Measurements from ENCODE around the gene CHD2.

CHD2 gene

DNA sequence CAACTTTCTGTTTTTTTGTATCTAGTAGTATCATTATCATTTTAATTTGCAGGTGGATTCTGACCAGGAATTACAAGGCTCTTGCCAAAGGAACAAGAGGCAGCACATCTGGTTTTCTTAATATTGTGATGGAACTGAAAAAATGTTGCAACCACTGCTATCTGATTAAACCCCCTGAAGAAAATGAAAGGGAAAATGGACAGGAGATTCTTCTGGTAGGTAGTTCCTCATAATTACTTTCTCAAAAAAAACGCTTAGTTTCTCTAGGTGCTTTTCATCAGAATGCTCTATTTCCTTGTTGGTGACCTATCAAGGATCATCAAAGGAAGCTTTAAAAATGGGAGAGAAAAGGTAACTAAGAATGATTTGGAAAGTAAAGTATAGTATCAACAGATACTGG, 71.6 kb downstream of the CHD2 start:
- Histone ChIP-seq H3K27ac (no peak overlapping the region), H4K20me1 (ENCODE audit: insufficient read depth) (no peaks in the 10 kb centered on the region), H3K4me3 (IDR thresholded peaks at IDR 0.05; ENCODE audit: insufficient read depth, low read depth, low read length) (no peak overlapping the region), H3K9ac (no peak overlapping the region), H3K4me2 (no peak overlapping the region), H3K79me2 (ENCODE audit: insufficient read depth, low read depth) (no peaks in the 10 kb centered on the region; the same call in 1 of the 2 replicates), H3K4me1 (ENCODE audit: low read depth, poor library complexity, severe bottlenecking) (peaks cover 18% of the 10 kb centered on the region), H3K27me3 (ENCODE audit: insufficient read depth, low read depth) (no peaks in the 10 kb centered on the region), H2AFZ (ENCODE audit: low read depth) (no peak overlapping the region), H3K36me3 (ENCODE audit: insufficient read depth) (peaks cover 17% of the 10 kb centered on the region; the same call in 1 of the 2 replicates)
- TF ChIP-seq, protein P1, sequence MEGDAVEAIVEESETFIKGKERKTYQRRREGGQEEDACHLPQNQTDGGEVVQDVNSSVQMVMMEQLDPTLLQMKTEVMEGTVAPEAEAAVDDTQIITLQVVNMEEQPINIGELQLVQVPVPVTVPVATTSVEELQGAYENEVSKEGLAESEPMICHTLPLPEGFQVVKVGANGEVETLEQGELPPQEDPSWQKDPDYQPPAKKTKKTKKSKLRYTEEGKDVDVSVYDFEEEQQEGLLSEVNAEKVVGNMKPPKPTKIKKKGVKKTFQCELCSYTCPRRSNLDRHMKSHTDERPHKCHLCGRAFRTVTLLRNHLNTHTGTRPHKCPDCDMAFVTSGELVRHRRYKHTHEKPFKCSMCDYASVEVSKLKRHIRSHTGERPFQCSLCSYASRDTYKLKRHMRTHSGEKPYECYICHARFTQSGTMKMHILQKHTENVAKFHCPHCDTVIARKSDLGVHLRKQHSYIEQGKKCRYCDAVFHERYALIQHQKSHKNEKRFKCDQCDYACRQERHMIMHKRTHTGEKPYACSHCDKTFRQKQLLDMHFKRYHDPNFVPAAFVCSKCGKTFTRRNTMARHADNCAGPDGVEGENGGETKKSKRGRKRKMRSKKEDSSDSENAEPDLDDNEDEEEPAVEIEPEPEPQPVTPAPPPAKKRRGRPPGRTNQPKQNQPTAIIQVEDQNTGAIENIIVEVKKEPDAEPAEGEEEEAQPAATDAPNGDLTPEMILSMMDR (conservative IDR thresholded peaks at IDR 0.05; ENCODE audit: low read depth, low read length) = no peak

DNA sequence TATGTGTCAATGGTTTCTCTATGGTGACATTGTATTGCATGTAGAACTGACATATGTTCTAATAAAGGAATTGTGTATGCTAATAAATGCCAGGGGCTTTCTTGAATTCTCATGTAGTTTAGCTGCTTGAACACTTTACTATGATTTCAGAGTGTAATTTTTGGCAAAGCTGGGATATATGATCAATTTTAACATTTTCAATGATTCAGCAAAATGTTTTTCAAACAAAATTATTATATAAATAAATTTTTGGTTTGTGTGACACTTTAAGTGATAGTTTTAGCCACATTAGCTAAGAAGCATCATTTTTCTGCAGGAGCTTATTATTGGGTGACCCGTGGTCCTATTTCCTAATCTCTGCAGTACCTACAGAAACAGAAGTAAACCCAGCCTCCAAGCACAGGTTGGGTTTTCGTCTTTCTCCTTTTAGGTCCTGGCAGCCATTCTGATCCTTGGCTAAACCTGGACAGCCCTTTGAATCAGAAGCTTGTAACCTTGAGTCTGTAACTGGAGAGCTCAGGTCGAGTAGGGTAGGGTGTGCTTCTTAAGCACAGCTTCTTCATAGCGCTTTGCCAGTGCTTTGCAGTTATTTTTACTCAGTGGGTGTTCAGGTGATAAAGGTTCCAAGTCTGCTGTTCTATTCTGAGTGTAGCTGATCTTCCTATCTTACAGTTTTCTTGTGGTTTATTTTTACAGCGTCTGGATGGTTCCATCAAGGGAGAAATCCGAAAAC, 74.2 kb downstream of the CHD2 start:
- no peak overlapping the region for H3K4me3 ChIP-seq (IDR thresholded peaks at IDR 0.05; ENCODE audit: insufficient read depth, low read depth, low read length)
- H3K36me3 ChIP-seq (ENCODE audit: insufficient read depth) = peaks cover 32% of the 10 kb centered on the region; the same call in 1 of the 2 replicates
- peaks cover 18% of the 10 kb centered on the region for H3K4me1 ChIP-seq (ENCODE audit: low read depth, poor library complexity, severe bottlenecking)
- H3K79me2 ChIP-seq (ENCODE audit: insufficient read depth, low read depth) = no peaks in the 10 kb centered on the region; the same call in 1 of the 2 replicates
- no peaks in the 10 kb centered on the region for H3K27me3 ChIP-seq (ENCODE audit: insufficient read depth, low read depth)
- no peak overlapping the region for H3K9ac ChIP-seq
- H2AFZ ChIP-seq (ENCODE audit: low read depth) = no peak overlapping the region
- H4K20me1 ChIP-seq (ENCODE audit: insufficient read depth) = no peaks in the 10 kb centered on the region
- TF ChIP-seq, protein P1 (conservative IDR thresholded peaks at IDR 0.05; ENCODE audit: low read depth, low read length) = no peak
- H3K27ac ChIP-seq = no peak overlapping the region
- H3K4me2 ChIP-seq = no peak overlapping the region

DNA sequence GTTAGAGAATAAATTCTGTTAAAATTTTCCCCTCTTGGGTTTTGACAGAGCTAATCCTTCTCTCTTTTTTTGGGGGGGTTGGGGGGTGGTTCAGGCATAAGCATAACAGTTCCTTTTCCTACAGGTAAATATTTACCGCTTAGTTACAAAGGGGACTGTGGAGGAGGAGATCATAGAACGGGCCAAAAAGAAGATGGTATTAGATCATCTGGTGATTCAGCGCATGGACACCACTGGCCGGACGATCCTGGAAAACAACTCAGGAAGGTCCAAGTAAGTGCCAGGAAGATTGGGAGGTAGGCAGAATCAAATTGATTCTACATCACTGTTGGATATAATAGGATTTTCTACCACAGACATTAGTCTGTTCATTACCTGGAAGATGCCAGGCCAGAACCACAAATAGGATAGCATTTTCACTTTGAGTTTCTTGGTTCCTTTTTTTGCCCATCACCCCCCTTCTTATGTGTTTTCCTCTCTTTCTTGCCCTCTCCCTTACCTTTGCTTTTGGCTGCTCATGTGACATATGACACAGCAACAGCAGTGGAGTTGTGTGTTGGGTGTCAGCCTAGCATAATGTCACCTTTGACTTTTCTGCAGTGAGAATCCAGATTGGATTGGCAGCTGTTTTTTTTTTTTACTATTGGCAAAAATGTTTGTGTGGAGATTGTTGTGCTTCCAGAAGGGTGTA, 79.0 kb downstream of the CHD2 start:
- no peaks in the 10 kb centered on the region for H4K20me1 ChIP-seq (ENCODE audit: insufficient read depth)
- H3K36me3 ChIP-seq (ENCODE audit: insufficient read depth) = peaks cover 40% of the 10 kb centered on the region
- H2AFZ ChIP-seq (ENCODE audit: low read depth) = no peak overlapping the region
- H3K27me3 ChIP-seq (ENCODE audit: insufficient read depth, low read depth) = no peaks in the 10 kb centered on the region
- no peak overlapping the region for H3K9ac ChIP-seq
- no peak overlapping the region for H3K4me3 ChIP-seq (IDR thresholded peaks at IDR 0.05; ENCODE audit: insufficient read depth, low read depth, low read length)
- TF ChIP-seq, protein P1 (conservative IDR thresholded peaks at IDR 0.05; ENCODE audit: low read depth, low read length) = no peak
- H3K79me2 ChIP-seq (ENCODE audit: insufficient read depth, low read depth) = no peaks in the 10 kb centered on the region
- H3K4me2 ChIP-seq = no peak overlapping the region
- H3K27ac ChIP-seq = no peak overlapping the region
- peaks cover 12% of the 10 kb centered on the region for H3K4me1 ChIP-seq (ENCODE audit: low read depth, poor library complexity, severe bottlenecking)

DNA sequence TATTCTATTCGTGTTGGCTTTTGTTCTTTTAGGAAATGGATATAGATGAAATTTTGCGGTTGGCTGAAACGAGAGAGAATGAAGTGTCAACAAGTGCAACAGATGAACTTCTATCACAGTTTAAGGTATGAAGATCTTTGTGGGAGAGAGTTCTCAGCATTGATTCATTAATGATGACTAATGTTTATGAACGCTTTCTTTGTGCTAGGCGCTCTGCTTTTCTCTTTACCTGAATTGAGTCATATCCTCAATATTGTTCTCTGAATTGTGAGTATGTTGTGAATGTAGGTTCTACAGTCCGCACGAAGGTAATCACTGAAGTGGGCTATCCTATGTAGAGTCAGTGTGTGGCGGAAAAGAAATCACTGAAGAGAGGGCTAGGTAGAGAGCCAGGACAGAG, 81.2 kb downstream of the CHD2 start:
- H3K27me3 ChIP-seq (ENCODE audit: insufficient read depth, low read depth) = no peaks in the 10 kb centered on the region
- H3K4me2 ChIP-seq = no peak overlapping the region
- no peak overlapping the region for H3K4me3 ChIP-seq (IDR thresholded peaks at IDR 0.05; ENCODE audit: insufficient read depth, low read depth, low read length)
- no peaks in the 10 kb centered on the region for H4K20me1 ChIP-seq (ENCODE audit: insufficient read depth)
- TF ChIP-seq, protein P1 (conservative IDR thresholded peaks at IDR 0.05; ENCODE audit: low read depth, low read length) = no peak
- H3K4me1 ChIP-seq (ENCODE audit: low read depth, poor library complexity, severe bottlenecking) = no peaks in the 10 kb centered on the region
- H3K79me2 ChIP-seq (ENCODE audit: insufficient read depth, low read depth) = no peaks in the 10 kb centered on the region
- peaks cover 46% of the 10 kb centered on the region for H3K36me3 ChIP-seq (ENCODE audit: insufficient read depth)
- H2AFZ ChIP-seq (ENCODE audit: low read depth) = no peak overlapping the region
- no peak overlapping the region for H3K9ac ChIP-seq
- no peak overlapping the region for H3K27ac ChIP-seq
